Endothelial cell of umbilical vein (primary cell): Measurements from ENCODE around the gene PGF.

Experiments
- CTCF ChIP-seq, 2 donors: IDR thresholded peaks; 1 replicate in 1 of 2; 2 replicates in 1 of 2; pipeline ENCODE4 v1.5.1; 2011; ENCODE audit warnings: low read length in 2 of 2, mild to moderate bottlenecking in 2 of 2, moderate library complexity in 2 of 2, control low read depth in 1 of 2, inconsistent platforms in 1 of 2, low read depth in 1 of 2; ENCODE audit not compliant: insufficient read depth in 1 of 2; ENCODE audit errors: extremely low read depth in 1 of 2
- EZH2 ChIP-seq: IDR thresholded peaks from 2 replicates; pipeline ENCODE4 v1.6.1; 2012; ENCODE audit warnings: borderline replicate concordance, low read depth, mild to moderate bottlenecking, moderate library complexity, low read length, inconsistent platforms; ENCODE audit not compliant: severe bottlenecking
- GATA2 ChIP-seq: IDR thresholded peaks from 2 replicates; pipeline ENCODE4 v1.7.0; 2011; ENCODE audit warnings: low read depth, mild to moderate bottlenecking, moderate library complexity, mixed read lengths, low read length; ENCODE audit not compliant: insufficient read length, insufficient read depth
- JUN ChIP-seq: IDR thresholded peaks from 2 replicates; pipeline ENCODE4 v1.6.1; 2011; ENCODE audit warnings: borderline replicate concordance, low read depth; ENCODE audit not compliant: insufficient read length, insufficient read depth
- MAX ChIP-seq: IDR thresholded peaks from 2 replicates; pipeline ENCODE4 v1.6.1; 2011; ENCODE audit not compliant: insufficient read depth, insufficient read length
- MYC ChIP-seq: IDR thresholded peaks from one replicate; pipeline ENCODE4 v1.6.1; 2011; ENCODE audit warnings: mild to moderate bottlenecking, low read depth, low read length
- POLR2A ChIP-seq: IDR thresholded peaks from 2 replicates; pipeline ENCODE4 v1.6.1; 2012; ENCODE audit warnings: low read depth, mild to moderate bottlenecking, control low read depth, low read length
- POLR2AphosphoS5 ChIP-seq: IDR thresholded peaks from 2 replicates; pipeline ENCODE4 v1.6.1; 2012; ENCODE audit warnings: low read depth, mild to moderate bottlenecking, control low read depth, low read length, moderate library complexity; ENCODE audit not compliant: insufficient read depth

GRCh38 chr14:74945852-74946658 is 9.3 kb downstream of the PGF start:
- peak; percentile 80 to 96 for TF ChIP-seq CTCF (IDR thresholded peaks at IDR 0.05; ENCODE audit: extremely low read depth in 1 of 2, insufficient read depth in 1 of 2, low read depth in 1 of 2, low read length in 2 of 2)
- TF ChIP-seq MAX = no peak
- no peak for TF ChIP-seq EZH2
- TF ChIP-seq POLR2A = no peak
- TF ChIP-seq POLR2AphosphoS5 = no peak
- no peak for TF ChIP-seq MYC
- TF ChIP-seq GATA2 = no peak
- TF ChIP-seq JUN = no peak
